HG02943 (cell line): ENCODE data around the gene FEZF2.

Experiments used
- ATAC-seq: cut with Tn5 transposase; IDR thresholded peaks from one replicate; pipeline ENCODE4 v1.9.1; 2021; ENCODE audit warnings: mild to moderate bottlenecking, low read depth, moderate library complexity; ENCODE audit not compliant: unreplicated experiment

FEZF2 gene

DNA sequence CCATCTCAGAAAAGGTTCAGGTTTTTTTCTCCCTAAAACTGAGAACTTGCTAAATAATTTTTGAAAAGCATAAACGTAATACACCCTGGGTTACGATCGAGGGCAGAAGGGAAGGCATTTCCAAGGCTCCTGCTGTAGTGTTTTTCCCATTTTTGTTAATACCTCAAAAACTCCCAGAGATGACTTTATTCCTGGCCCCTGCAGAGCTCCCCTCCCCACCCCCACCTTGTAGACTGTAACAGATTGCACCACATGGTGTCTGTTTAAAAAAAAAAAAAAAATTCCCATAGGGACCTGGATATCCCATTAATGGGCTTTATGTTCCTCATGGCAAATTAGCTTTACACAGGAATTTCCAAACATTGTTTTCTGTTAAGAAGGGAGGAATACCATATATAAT is 38.2 kb downstream of the FEZF2 start:
- ATAC-seq, result no peak

DNA sequence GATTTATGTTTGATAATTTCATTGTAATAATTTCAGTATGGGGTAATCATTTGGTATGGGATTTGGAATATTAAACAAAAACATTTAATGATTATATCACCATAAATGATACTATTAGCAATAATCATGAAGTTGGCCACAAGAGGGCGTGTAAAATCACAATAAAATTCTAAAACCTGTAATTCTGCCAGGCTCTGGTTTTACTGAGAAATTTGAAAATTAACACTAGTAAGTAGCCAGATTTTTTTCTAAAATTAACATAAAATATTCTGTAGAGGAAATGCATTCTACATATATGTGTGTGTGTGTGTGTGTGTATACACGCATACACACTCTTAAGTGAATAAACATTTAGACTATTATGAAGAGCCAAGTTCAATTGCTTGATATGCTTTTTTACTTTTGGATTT is 40.5 kb downstream of the FEZF2 start:
- no peak for ATAC-seq

DNA sequence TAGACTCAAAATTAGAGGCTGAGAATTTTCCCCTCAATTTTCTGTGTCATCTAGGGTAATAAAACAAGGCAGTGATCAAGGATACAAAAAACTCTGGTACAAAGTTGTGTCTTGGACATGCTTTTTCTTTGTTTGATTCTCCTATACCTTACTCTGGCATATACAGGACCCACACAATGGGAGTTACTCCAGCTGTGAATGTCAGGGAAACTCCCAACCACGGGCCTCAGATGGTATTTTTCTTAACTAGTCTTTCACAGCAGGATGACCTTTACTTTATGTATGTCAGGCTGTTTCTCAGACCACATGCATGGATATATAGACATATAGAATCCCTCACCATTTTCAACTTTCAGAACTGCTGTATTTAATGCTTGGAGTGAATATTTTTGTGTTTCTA is 41.3 kb downstream of the FEZF2 start:
- no peak for ATAC-seq

DNA sequence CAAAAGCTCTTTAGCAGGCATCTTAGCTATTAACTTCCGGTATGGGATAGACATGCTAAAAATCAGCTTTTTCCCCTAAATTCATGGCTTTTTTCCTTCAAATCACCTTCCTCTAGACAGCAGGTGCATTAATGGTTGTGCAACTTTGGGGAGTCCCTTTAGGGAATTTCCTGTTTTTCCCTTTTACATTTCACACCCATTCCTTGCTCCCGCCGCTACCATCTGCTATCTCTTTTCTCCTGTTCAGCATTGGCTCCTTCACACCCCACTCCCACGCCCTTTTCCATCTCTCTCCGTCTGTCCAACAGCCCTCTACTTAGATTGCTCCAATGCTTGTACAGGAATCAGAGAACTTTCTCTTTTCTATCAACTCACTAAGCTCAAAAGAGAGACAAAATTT is 43.4 kb downstream of the FEZF2 start:
- no peak for ATAC-seq

DNA sequence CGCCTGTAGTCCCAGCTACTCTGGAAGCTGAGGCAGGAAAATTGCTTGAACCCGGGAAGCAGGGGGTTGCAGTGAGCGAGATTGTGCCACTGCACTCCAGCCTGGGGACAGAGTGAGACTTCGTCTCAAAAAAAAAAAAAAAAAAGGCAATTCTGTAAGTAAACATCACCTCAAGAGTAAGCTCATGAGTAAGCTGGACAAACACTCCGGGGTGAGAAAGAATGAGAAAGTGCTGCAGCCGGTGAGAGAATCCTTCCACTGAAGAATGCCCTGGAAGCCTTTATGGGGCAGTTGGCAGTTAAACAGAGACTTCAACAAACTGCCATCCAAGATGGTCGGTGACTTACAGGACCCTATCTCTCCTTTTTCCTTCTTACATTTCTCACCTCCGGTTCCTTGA is 47.5 kb downstream of the FEZF2 start:
- ATAC-seq, result no peak

DNA sequence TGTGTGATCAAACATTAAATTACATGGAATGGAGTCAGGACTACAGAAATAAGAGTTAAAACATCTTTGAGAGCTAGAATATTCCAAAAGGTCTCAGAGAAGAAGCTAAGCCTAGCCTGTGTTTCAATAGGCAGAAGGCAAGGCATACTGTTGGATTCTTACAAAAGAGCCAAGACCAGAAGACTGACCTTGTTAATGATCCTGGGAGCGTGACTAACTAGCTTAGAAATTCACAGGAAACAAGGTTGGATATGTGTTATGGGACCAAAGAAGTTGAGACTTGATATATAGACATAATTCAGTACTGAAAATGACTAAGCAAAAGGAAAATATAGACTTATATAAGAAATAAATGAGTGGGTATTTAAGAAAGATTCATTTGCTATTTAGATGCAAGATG is 50.1 kb downstream of the FEZF2 start:
- no peak for ATAC-seq
